Endothelial cell of hepatic sinusoid (primary cell): Measurements from ENCODE around the gene TLE4.
"Not testable (repeated sequence)": the region's sequence is repeated elsewhere in the genome, so short reads cannot be mapped to it uniquely, and the experiment has no call there.

ENCODE experiments used
- in situ Hi-C: cut with HindIII; loops from 2 replicates; pipeline ENCODE4 v1.10.0; 2017; ENCODE audit warnings: low sequenced_read_pairs

TLE4 gene

GRCh38 chr9:79630521-79631403 lies 59.0 kb downstream of the TLE4 start:
- in situ Hi-C loops: no loop called here

GRCh38 chr9:79632060-79632459 lies 60.3 kb downstream of the TLE4 start:
- in situ Hi-C loops: no loop called here

- in situ Hi-C loops: no loop called here
These were observed 60.9 kb downstream of the TLE4 start for GRCh38 chr9:79632705-79633104.

- in situ Hi-C loops: no loop called here
These were observed 61.8 kb downstream of the TLE4 start for GRCh38 chr9:79633558-79633957.

- in situ Hi-C loops: no loop called here
These were observed 65.6 kb downstream of the TLE4 start for GRCh38 chr9:79637177-79637925.

- in situ Hi-C loops: no loop called here
These were observed 67.0 kb downstream of the TLE4 start for GRCh38 chr9:79638806-79639205.

GRCh38 chr9:79639354-79639753 lies 67.6 kb downstream of the TLE4 start:
- in situ Hi-C loops: no loop called here

GRCh38 chr9:79640067-79640466 lies 68.3 kb downstream of the TLE4 start:
- in situ Hi-C loops: loop anchor here (5.0 kb wide), 1 partner anchor 62 kb away; no protein-coding TSS in a partner anchor

GRCh38 chr9:79641070-79641469 lies 69.3 kb downstream of the TLE4 start:
- in situ Hi-C loops: loop anchor here (5.0 kb wide), 1 partner anchor 61 kb away; no protein-coding TSS in a partner anchor

- in situ Hi-C loops: loop anchor here (5.0 kb wide), 1 partner anchor 60 kb away; no protein-coding TSS in a partner anchor
These were observed 70.9 kb downstream of the TLE4 start for GRCh38 chr9:79642671-79643070.

GRCh38 chr9:79644048-79644447 lies 72.3 kb downstream of the TLE4 start:
- in situ Hi-C loops: loop anchor here (5.0 kb wide), 1 partner anchor 58 kb away; no protein-coding TSS in a partner anchor

- in situ Hi-C loops: loop anchor here (5.0 kb wide), 1 partner anchor 58 kb away; no protein-coding TSS in a partner anchor
These were observed 72.8 kb downstream of the TLE4 start for GRCh38 chr9:79644601-79645000.

GRCh38 chr9:79645110-79645509 lies 73.3 kb downstream of the TLE4 start:
- in situ Hi-C loops: no loop called here

- in situ Hi-C loops: no loop called here
These were observed 74.3 kb downstream of the TLE4 start for GRCh38 chr9:79646096-79646495.

GRCh38 chr9:79651251-79651795 lies 79.6 kb downstream of the TLE4 start:
- in situ Hi-C loops: no loop called here

GRCh38 chr9:79652598-79652997 lies 80.8 kb downstream of the TLE4 start:
- in situ Hi-C loops: no loop called here

GRCh38 chr9:79654591-79655382 lies 83.0 kb downstream of the TLE4 start:
- in situ Hi-C loops: not testable (repeated sequence)

- in situ Hi-C loops: no loop called here
These were observed 83.8 kb downstream of the TLE4 start for GRCh38 chr9:79655551-79655950.

GRCh38 chr9:79656169-79656568 lies 84.4 kb downstream of the TLE4 start:
- in situ Hi-C loops: no loop called here

GRCh38 chr9:79657891-79658290 lies 86.1 kb downstream of the TLE4 start:
- in situ Hi-C loops: no loop called here

- in situ Hi-C loops: no loop called here
These were observed 87.2 kb downstream of the TLE4 start for GRCh38 chr9:79658926-79659325.
